Nephron progenitor cell (in vitro differentiated cells): ENCODE data around the gene PYGO2.

ENCODE experiments used
- DNase-seq: peaks from one replicate; pipeline ENCODE4 v3.0.0; 2021
- H3K27ac Mint-ChIP-seq: 2 replicates; pipeline ENCODE4 v1.8.0; 2021; ENCODE audit warnings: mild to moderate bottlenecking, moderate library complexity, mixed read lengths
- H3K27me3 Mint-ChIP-seq: 2 replicates; pipeline ENCODE4 v1.8.0; 2021; ENCODE audit warnings: mild to moderate bottlenecking, low read depth, mixed read lengths; ENCODE audit not compliant: poor library complexity
- H3K36me3 Mint-ChIP-seq: 2 replicates; pipeline ENCODE4 v1.8.0; 2021; ENCODE audit warnings: low read depth, mixed read lengths
- H3K4me1 Mint-ChIP-seq: 2 replicates; pipeline ENCODE4 v1.8.0; 2021; ENCODE audit warnings: mixed read lengths
- H3K4me3 Mint-ChIP-seq: 2 replicates; pipeline ENCODE4 v1.8.0; 2021; ENCODE audit warnings: mild to moderate bottlenecking, moderate library complexity, mixed read lengths
- H3K9me3 Mint-ChIP-seq: 2 replicates; pipeline ENCODE4 v1.8.0; 2021; ENCODE audit warnings: mild to moderate bottlenecking, moderate library complexity, mixed read lengths
- CTCF ChIP-seq: fragments of 200-600 bp; sonication (generic); IDR thresholded peaks from 2 replicates; pipeline ENCODE4 v1.5.0; 2021; ENCODE audit warnings: antibody characterized with exemption

PYGO2 gene

GRCh38 chr1:155003766-155004351, 42.3 kb upstream of the PYGO2 start:
- DNase-seq, result peak; percentile 48
- H3K4me3 Mint-ChIP-seq, result peak overlapping the region; percentile 94
- H3K27me3 Mint-ChIP-seq, result peaks cover 1% of the 10 kb centered on the region
- no peaks in the 10 kb centered on the region for H3K9me3 Mint-ChIP-seq
- peaks cover 39% of the 10 kb centered on the region for H3K4me1 Mint-ChIP-seq
- no peak overlapping the region for H3K27ac Mint-ChIP-seq
- H3K36me3 Mint-ChIP-seq, result no peaks in the 10 kb centered on the region
- no peak for TF ChIP-seq CTCF

GRCh38 chr1:155003227-155003765, 41.7 kb upstream of the PYGO2 start:
- Mint-ChIP-seq H3K4me3 (peak overlapping the region; percentile 94), H3K4me1 (peaks cover 39% of the 10 kb centered on the region), H3K36me3 (no peaks in the 10 kb centered on the region), H3K9me3 (no peaks in the 10 kb centered on the region), H3K27me3 (no peaks in the 10 kb centered on the region), H3K27ac (peak overlapping the region; percentile 83)
- TF ChIP-seq CTCF, result no peak
- DNase-seq, result peak; percentile 59

GRCh38 chr1:155002464-155003226, 41.1 kb upstream of the PYGO2 start, which contains the start of gene ZBTB7B:
Gene ZBTB7B (plus strand): TSS chr1:155002802. CDS start chr1:155014661, 11,859 bp downstream.
- H3K27ac Mint-ChIP-seq, result peak within 1 kb of the TSS; percentile 83
- H3K27me3 Mint-ChIP-seq, result peaks cover 2% of the 10 kb centered on the region
- peaks cover 40% of the 10 kb centered on the region for H3K4me1 Mint-ChIP-seq
- peak; percentile 43 for DNase-seq
- H3K36me3 Mint-ChIP-seq, result no peaks in the 10 kb centered on the region
- peak within 1 kb of the TSS; percentile 94 for H3K4me3 Mint-ChIP-seq
- no peak for TF ChIP-seq CTCF
- H3K9me3 Mint-ChIP-seq, result no peaks in the 10 kb centered on the region

- Mint-ChIP-seq H3K27me3 (peaks cover 4% of the 10 kb centered on the region), H3K4me3 (peak overlapping the region; percentile 87), H3K4me1 (peaks cover 43% of the 10 kb centered on the region), H3K36me3 (no peaks in the 10 kb centered on the region), H3K27ac (no peak overlapping the region), H3K9me3 (no peaks in the 10 kb centered on the region)
- peak; percentile 100 for DNase-seq
- no peak for TF ChIP-seq CTCF
These were observed 40.3 kb upstream of the PYGO2 start for GRCh38 chr1:155001675-155002463.

- Mint-ChIP-seq H3K27me3 (peaks cover 4% of the 10 kb centered on the region), H3K27ac (peak overlapping the region; percentile 13), H3K4me3 (peak overlapping the region; percentile 87), H3K9me3 (no peaks in the 10 kb centered on the region), H3K4me1 (peaks cover 38% of the 10 kb centered on the region), H3K36me3 (no peaks in the 10 kb centered on the region)
- no peak for DNase-seq
- TF ChIP-seq CTCF, result no peak
These were observed 39.8 kb upstream of the PYGO2 start for GRCh38 chr1:155001425-155001674.
